Activated CD4-positive, alpha-beta memory T cell treated with anti-CD3 and anti-CD28 coated beads, Interleukin-2, amount 10 ng/mL, durations not matched to agents 7 days and 5 days (primary cell): ENCODE data around the gene MGAT4A. TPM values are rescaled to one million over a fixed set of nuclear protein-coding genes. Genes with fewer than 3 reads are reported as not detected.

Experiments used
- CTCF ChIA-PET: fragments of 350-600 bp; sonication (Branson Sonifier 250); formaldehyde crosslinking; loops from one replicate; lab custom pipeline; 2021; ENCODE audit warnings: antibody characterized with exemption, inconsistent platforms; lab: Charles Lee
- POLR2A ChIA-PET: fragments of 350-600 bp; sonication (Branson Sonifier 250); formaldehyde crosslinking; loops from one replicate; lab custom pipeline; 2021; ENCODE audit warnings: antibody characterized with exemption; lab: Charles Lee
- DNase-seq: peaks from one replicate; pipeline ENCODE4 v3.0.0-alpha.2; 2020
- H3K27ac Mint-ChIP-seq: one replicate; pipeline ENCODE4 v1.8.0; 2021; ENCODE audit warnings: mild to moderate bottlenecking, mixed read lengths
- H3K27me3 Mint-ChIP-seq: one replicate; pipeline ENCODE4 v1.8.0; 2021; ENCODE audit warnings: mixed read lengths
- H3K36me3 Mint-ChIP-seq: one replicate; pipeline ENCODE4 v1.8.0; 2021; ENCODE audit warnings: low read depth, mixed read lengths
- H3K4me1 Mint-ChIP-seq: one replicate; pipeline ENCODE4 v1.8.0; 2021; ENCODE audit warnings: mixed read lengths
- H3K4me3 Mint-ChIP-seq: one replicate; pipeline ENCODE4 v1.8.0; 2021; ENCODE audit warnings: mild to moderate bottlenecking, mixed read lengths
- H3K9me3 Mint-ChIP-seq: one replicate; pipeline ENCODE4 v1.8.0; 2021; ENCODE audit warnings: mixed read lengths
- total RNA-seq, 2 experiments: library from RNA; stranded (reverse); gene quantifications; one replicate each; pipeline ENCODE4 v1.2.3, GENCODE V29; 2021

MGAT4A gene
- total RNA-seq, 2 experiments from 2014 or later, result 69.8 to 80.6 TPM

- CTCF ChIA-PET, result no interaction called here
- H3K36me3 Mint-ChIP-seq, result peaks cover 36% of the 10 kb centered on the region
- POLR2A ChIA-PET, result no interaction called here
Measured at GRCh38 chr2:98697651-98698337, 33.1 kb downstream of the MGAT4A start.

GRCh38 chr2:98696200-98696599, 34.7 kb downstream of the MGAT4A start:
- POLR2A ChIA-PET, result no interaction called here
- H3K27ac Mint-ChIP-seq, result no peak overlapping the region
- H3K4me3 Mint-ChIP-seq, result no peak overlapping the region

More at GRCh38 chr2:98697651-98698337, 33.1 kb downstream of the MGAT4A start:
- Mint-ChIP-seq H3K4me3 (no peak overlapping the region), H3K27me3 (no peaks in the 10 kb centered on the region), H3K9me3 (no peaks in the 10 kb centered on the region), H3K27ac (no peak overlapping the region), H3K4me1 (peaks cover 43% of the 10 kb centered on the region)
- no peak for DNase-seq

GRCh38 chr2:98695255-98695654, 35.7 kb downstream of the MGAT4A start:
- peaks cover 46% of the 10 kb centered on the region for H3K4me1 Mint-ChIP-seq
- no peak overlapping the region for H3K4me3 Mint-ChIP-seq
- POLR2A ChIA-PET, result interaction anchor here (1.9 kb wide), 1 partner anchor 35 kb away, joined by 6 read pairs; no protein-coding TSS in a partner anchor

More at GRCh38 chr2:98696200-98696599, 34.7 kb downstream of the MGAT4A start:
- H3K36me3 Mint-ChIP-seq, result peaks cover 36% of the 10 kb centered on the region
- CTCF ChIA-PET, result no interaction called here
- no peaks in the 10 kb centered on the region for H3K27me3 Mint-ChIP-seq
- no peak for DNase-seq
- H3K4me1 Mint-ChIP-seq, result peaks cover 43% of the 10 kb centered on the region
- H3K9me3 Mint-ChIP-seq, result no peaks in the 10 kb centered on the region

GRCh38 chr2:98693477-98693876, 37.5 kb downstream of the MGAT4A start:
- Mint-ChIP-seq H3K4me1 (peaks cover 46% of the 10 kb centered on the region), H3K36me3 (peaks cover 38% of the 10 kb centered on the region), H3K4me3 (no peak overlapping the region), H3K9me3 (no peaks in the 10 kb centered on the region), H3K27ac (peak overlapping the region; percentile 51), H3K27me3 (no peaks in the 10 kb centered on the region)
- no peak for DNase-seq
- ChIA-PET POLR2A (interaction anchor here (1.1 to 1.9 kb wide), 6 partner anchors 10 to 38 kb away, joined by 3 to 6 read pairs (median 3); partner anchors contain the start of gene MGAT4A), CTCF (no interaction called here)

More at GRCh38 chr2:98695255-98695654, 35.7 kb downstream of the MGAT4A start:
- Mint-ChIP-seq H3K27me3 (no peaks in the 10 kb centered on the region), H3K27ac (no peak overlapping the region), H3K9me3 (no peaks in the 10 kb centered on the region), H3K36me3 (peaks cover 40% of the 10 kb centered on the region)
- DNase-seq, result no peak
- CTCF ChIA-PET, result interaction anchor here (0.5 to 0.8 kb wide), 2 partner anchors 11 to 267 kb away, joined by 3 read pairs; no protein-coding TSS in a partner anchor

- POLR2A ChIA-PET, result interaction anchor here (0.9 to 1.6 kb wide), 3 partner anchors 17 to 38 kb away, joined by 3 to 7 read pairs (median 3); no protein-coding TSS in a partner anchor
- Mint-ChIP-seq H3K27me3 (no peaks in the 10 kb centered on the region), H3K9me3 (no peaks in the 10 kb centered on the region), H3K4me3 (peak overlapping the region; percentile 33), H3K4me1 (peaks cover 49% of the 10 kb centered on the region), H3K36me3 (peaks cover 32% of the 10 kb centered on the region), H3K27ac (peak overlapping the region; percentile 67)
- no peak for DNase-seq
- CTCF ChIA-PET, result interaction anchor here (0.9 kb wide), 3 partner anchors 26 to 43 kb away, joined by 3 to 4 read pairs (median 3); no protein-coding TSS in a partner anchor
Measured at GRCh38 chr2:98692090-98693054, 38.6 kb downstream of the MGAT4A start.

GRCh38 chr2:98691303-98691702, 39.6 kb downstream of the MGAT4A start:
- no peak for DNase-seq
- no peaks in the 10 kb centered on the region for H3K27me3 Mint-ChIP-seq
- H3K4me1 Mint-ChIP-seq, result peaks cover 48% of the 10 kb centered on the region
- H3K27ac Mint-ChIP-seq, result no peak overlapping the region
- ChIA-PET POLR2A (interaction anchor here (1.0 kb wide), 1 partner anchor 27 kb away, joined by 7 read pairs; no protein-coding TSS in a partner anchor), CTCF (interaction anchor here (1.1 kb wide), 1 partner anchor 17 kb away, joined by 4 read pairs; no protein-coding TSS in a partner anchor)
- peaks cover 28% of the 10 kb centered on the region for H3K36me3 Mint-ChIP-seq
- no peaks in the 10 kb centered on the region for H3K9me3 Mint-ChIP-seq
- no peak overlapping the region for H3K4me3 Mint-ChIP-seq

- Mint-ChIP-seq H3K4me3 (no peak overlapping the region), H3K27ac (no peak overlapping the region), H3K9me3 (peaks cover 4% of the 10 kb centered on the region), H3K36me3 (peaks cover 26% of the 10 kb centered on the region), H3K27me3 (no peaks in the 10 kb centered on the region), H3K4me1 (peaks cover 18% of the 10 kb centered on the region)
- DNase-seq, result no peak
- CTCF ChIA-PET, result interaction anchor here (0.6 to 1.0 kb wide), 2 partner anchors 151 to 441 kb away, joined by 3 read pairs; no protein-coding TSS in a partner anchor
- POLR2A ChIA-PET, result interaction anchor here (0.9 kb wide), 1 partner anchor 32 kb away, joined by 3 read pairs; no protein-coding TSS in a partner anchor
Measured at GRCh38 chr2:98685930-98686887, 44.7 kb downstream of the MGAT4A start.

- ChIA-PET POLR2A (interaction anchor here (1.3 kb wide), 1 partner anchor 34 kb away, joined by 3 read pairs; no protein-coding TSS in a partner anchor), CTCF (no interaction called here)
- peaks cover 10% of the 10 kb centered on the region for H3K9me3 Mint-ChIP-seq
- H3K27me3 Mint-ChIP-seq, result no peaks in the 10 kb centered on the region
- DNase-seq, result no peak
- H3K4me1 Mint-ChIP-seq, result peaks cover 13% of the 10 kb centered on the region
- H3K36me3 Mint-ChIP-seq, result peaks cover 29% of the 10 kb centered on the region
- H3K4me3 Mint-ChIP-seq, result no peak overlapping the region
- H3K27ac Mint-ChIP-seq, result no peak overlapping the region
Measured at GRCh38 chr2:98683728-98684127, 47.2 kb downstream of the MGAT4A start.

- H3K27ac Mint-ChIP-seq, result no peak overlapping the region
- H3K4me3 Mint-ChIP-seq, result no peak overlapping the region
- CTCF ChIA-PET, result interaction anchor here (0.7 kb wide), 1 partner anchor 223 kb away, joined by 3 read pairs; no protein-coding TSS in a partner anchor
- DNase-seq, result no peak
- peaks cover 9% of the 10 kb centered on the region for H3K4me1 Mint-ChIP-seq
- peaks cover 20% of the 10 kb centered on the region for H3K9me3 Mint-ChIP-seq
- no peaks in the 10 kb centered on the region for H3K27me3 Mint-ChIP-seq
- POLR2A ChIA-PET, result interaction anchor here (3.0 kb wide), 1 partner anchor 13 kb away, joined by 10 read pairs; no protein-coding TSS in a partner anchor
- peaks cover 64% of the 10 kb centered on the region for H3K36me3 Mint-ChIP-seq
Measured at GRCh38 chr2:98676742-98677141, 54.2 kb downstream of the MGAT4A start.

GRCh38 chr2:98674233-98674964, 56.5 kb downstream of the MGAT4A start:
- peaks cover 27% of the 10 kb centered on the region for H3K9me3 Mint-ChIP-seq
- H3K36me3 Mint-ChIP-seq, result peaks cover 71% of the 10 kb centered on the region
- no peaks in the 10 kb centered on the region for H3K27me3 Mint-ChIP-seq
- no peak for DNase-seq
- H3K4me1 Mint-ChIP-seq, result peaks cover 18% of the 10 kb centered on the region
- H3K4me3 Mint-ChIP-seq, result no peak overlapping the region
- H3K27ac Mint-ChIP-seq, result no peak overlapping the region
- ChIA-PET CTCF (interaction anchor here (0.6 to 2.3 kb wide), 5 partner anchors 12 to 335 kb away, joined by 3 to 8 read pairs (median 4); no protein-coding TSS in a partner anchor), POLR2A (interaction anchor here (1.2 to 3.0 kb wide), 3 partner anchors 10 to 13 kb away, joined by 4 to 10 read pairs (median 8); no protein-coding TSS in a partner anchor)

GRCh38 chr2:98669675-98670074, 61.3 kb downstream of the MGAT4A start:
- no peak overlapping the region for H3K4me3 Mint-ChIP-seq
- H3K27me3 Mint-ChIP-seq, result no peaks in the 10 kb centered on the region
- H3K4me1 Mint-ChIP-seq, result peaks cover 37% of the 10 kb centered on the region
- H3K27ac Mint-ChIP-seq, result no peak overlapping the region
- H3K36me3 Mint-ChIP-seq, result peaks cover 87% of the 10 kb centered on the region
- peaks cover 45% of the 10 kb centered on the region for H3K9me3 Mint-ChIP-seq
- DNase-seq, result no peak
- POLR2A ChIA-PET, result no interaction called here
- CTCF ChIA-PET, result no interaction called here
